H1 (cell line): ENCODE data around the gene SIPA1L3.

Experiments
- CEBPB ChIP-seq: IDR thresholded peaks from 2 replicates; pipeline ENCODE4 v1.6.1; 2012; ENCODE audit warnings: low read depth, low read length
- POLR2A ChIP-seq, 2 experiments: IDR thresholded peaks; 1 replicate in 1 of 2; 2 replicates in 1 of 2; pipeline ENCODE4 v1.6.1; 2011; ENCODE audit warnings: low read depth in 2 of 2, low read length in 2 of 2, mild to moderate bottlenecking in 2 of 2; ENCODE audit errors: control extremely low read depth in 1 of 2
- POLR2AphosphoS5 ChIP-seq: IDR thresholded peaks from 2 replicates; pipeline ENCODE4 v1.6.1; 2011; ENCODE audit warnings: low read depth, low read length
- YY1 ChIP-seq: IDR thresholded peaks from 2 replicates; pipeline ENCODE4 v1.6.1; 2011; ENCODE audit warnings: low read depth, mild to moderate bottlenecking, low read length
- TF ChIP-seq, protein P1 (sequence below), 3 experiments: IDR thresholded peaks; 1 replicate in 2 of 3; 2 replicates in 1 of 3; pipeline versions ENCODE4 v1.5.1 to v1.6.1; 2011; ENCODE audit warnings: low read length in 3 of 3, mild to moderate bottlenecking in 3 of 3, inconsistent platforms in 2 of 3, low read depth in 1 of 3, moderate library complexity in 1 of 3; ENCODE audit not compliant: insufficient read depth in 1 of 3; ENCODE audit errors: control extremely low read depth in 1 of 3
- TF ChIP-seq, protein P2 (sequence below): IDR thresholded peaks from 2 replicates; pipeline ENCODE4 v1.6.1; 2011; ENCODE audit warnings: low read length, improper control_type of control experiment

DNA sequence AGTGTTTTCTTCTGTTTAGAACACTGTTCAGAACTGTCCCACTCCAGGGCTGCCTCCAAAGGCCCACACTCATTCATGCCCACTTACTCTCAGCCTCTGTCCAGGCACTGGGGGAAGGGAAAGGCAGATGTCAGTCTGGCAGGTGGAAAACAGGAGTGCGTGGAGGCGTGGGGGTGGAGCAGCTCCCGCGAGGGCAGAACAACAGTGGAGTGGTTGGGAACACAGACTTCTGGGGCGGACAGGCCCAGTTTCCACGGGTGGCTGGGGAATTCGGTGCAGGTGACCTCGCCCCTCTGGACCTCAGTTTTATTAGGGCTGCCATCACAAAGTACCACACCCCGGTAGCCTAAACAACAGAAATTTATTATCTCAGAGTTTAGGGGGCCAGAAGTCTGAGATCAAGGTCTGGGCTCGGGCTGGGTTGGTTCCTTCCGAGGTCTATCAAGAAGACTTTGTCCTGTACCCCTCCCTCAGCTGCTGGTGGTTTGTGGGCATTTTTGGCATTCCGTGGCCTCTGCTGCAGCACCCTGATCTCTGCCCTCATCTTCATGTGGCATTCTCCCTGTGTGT, 59.7 kb downstream of the SIPA1L3 start:
- TF ChIP-seq POLR2A (IDR thresholded peaks at IDR 0.05; ENCODE audit: control extremely low read depth in 1 of 2, low read depth in 2 of 2, low read length in 2 of 2) (no peak), YY1 (no peak), POLR2AphosphoS5 (no peak), CEBPB (no peak)
- TF ChIP-seq, protein P1, sequence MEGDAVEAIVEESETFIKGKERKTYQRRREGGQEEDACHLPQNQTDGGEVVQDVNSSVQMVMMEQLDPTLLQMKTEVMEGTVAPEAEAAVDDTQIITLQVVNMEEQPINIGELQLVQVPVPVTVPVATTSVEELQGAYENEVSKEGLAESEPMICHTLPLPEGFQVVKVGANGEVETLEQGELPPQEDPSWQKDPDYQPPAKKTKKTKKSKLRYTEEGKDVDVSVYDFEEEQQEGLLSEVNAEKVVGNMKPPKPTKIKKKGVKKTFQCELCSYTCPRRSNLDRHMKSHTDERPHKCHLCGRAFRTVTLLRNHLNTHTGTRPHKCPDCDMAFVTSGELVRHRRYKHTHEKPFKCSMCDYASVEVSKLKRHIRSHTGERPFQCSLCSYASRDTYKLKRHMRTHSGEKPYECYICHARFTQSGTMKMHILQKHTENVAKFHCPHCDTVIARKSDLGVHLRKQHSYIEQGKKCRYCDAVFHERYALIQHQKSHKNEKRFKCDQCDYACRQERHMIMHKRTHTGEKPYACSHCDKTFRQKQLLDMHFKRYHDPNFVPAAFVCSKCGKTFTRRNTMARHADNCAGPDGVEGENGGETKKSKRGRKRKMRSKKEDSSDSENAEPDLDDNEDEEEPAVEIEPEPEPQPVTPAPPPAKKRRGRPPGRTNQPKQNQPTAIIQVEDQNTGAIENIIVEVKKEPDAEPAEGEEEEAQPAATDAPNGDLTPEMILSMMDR (IDR thresholded peaks at IDR 0.05; ENCODE audit: control extremely low read depth in 1 of 3, insufficient read depth in 1 of 3, low read depth in 1 of 3, low read length in 3 of 3) = no peak
- TF ChIP-seq, protein P2, sequence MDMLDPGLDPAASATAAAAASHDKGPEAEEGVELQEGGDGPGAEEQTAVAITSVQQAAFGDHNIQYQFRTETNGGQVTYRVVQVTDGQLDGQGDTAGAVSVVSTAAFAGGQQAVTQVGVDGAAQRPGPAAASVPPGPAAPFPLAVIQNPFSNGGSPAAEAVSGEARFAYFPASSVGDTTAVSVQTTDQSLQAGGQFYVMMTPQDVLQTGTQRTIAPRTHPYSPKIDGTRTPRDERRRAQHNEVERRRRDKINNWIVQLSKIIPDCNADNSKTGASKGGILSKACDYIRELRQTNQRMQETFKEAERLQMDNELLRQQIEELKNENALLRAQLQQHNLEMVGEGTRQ = no peak
